GM23338 (cell line): ENCODE data around the gene DCPS. TPM values are rescaled to one million over a fixed set of nuclear protein-coding genes. Genes with fewer than 3 reads are reported as not detected.

ENCODE experiments used
- ATAC-seq: fragments of 200-7000 bp; cut with Tn5 transposase; 3 replicates; pipeline ENCODE4 v1.9.1; 2020
- DNase-seq: peaks from one replicate; pipeline ENCODE4 v3.0.0-alpha.2; 2015; ENCODE audit warnings: low spot score
- H2AFZ ChIP-seq: fragments of 200-600 bp; sonication (generic); 2 replicates; pipeline ENCODE4 v1.8.0; 2016; ENCODE audit warnings: antibody characterized with exemption, mild to moderate bottlenecking, moderate library complexity
- H3F3A ChIP-seq: fragments of 200-600 bp; sonication (generic); replicated peaks from 2 replicates; pipeline ENCODE4 v1.8.0; 2017; ENCODE audit warnings: antibody characterized with exemption, mixed run types, low read depth
- H3K27ac ChIP-seq: fragments of 200-600 bp; sonication (generic); 2 replicates; pipeline ENCODE4 v1.6.1; 2016; ENCODE audit warnings: low read depth
- H3K27me3 ChIP-seq: fragments of 200-600 bp; sonication (generic); 2 replicates; pipeline ENCODE4 v1.8.0; 2016; ENCODE audit warnings: mild to moderate bottlenecking, mixed run types, moderate library complexity; ENCODE audit not compliant: insufficient read depth
- H3K36me3 ChIP-seq: fragments of 200-600 bp; sonication (generic); 2 replicates; pipeline ENCODE4 v1.8.0; 2016; ENCODE audit warnings: mild to moderate bottlenecking; ENCODE audit not compliant: insufficient read depth
- H3K4me1 ChIP-seq: fragments of 200-600 bp; sonication (generic); 2 replicates; pipeline ENCODE4 v1.8.0; 2016; ENCODE audit warnings: mild to moderate bottlenecking, moderate library complexity; ENCODE audit not compliant: insufficient read depth
- H3K4me2 ChIP-seq: fragments of 200-600 bp; sonication (generic); 2 replicates; pipeline ENCODE4 v1.7.1; 2017; ENCODE audit warnings: mixed run types
- H3K4me3 ChIP-seq: fragments of 200-600 bp; sonication (generic); 2 replicates; pipeline ENCODE4 v1.6.1; 2016; ENCODE audit warnings: mixed run types
- H3K79me2 ChIP-seq: fragments of 200-600 bp; sonication (generic); replicated peaks from 2 replicates; pipeline ENCODE4 v1.8.0; 2017; ENCODE audit warnings: mild to moderate bottlenecking; ENCODE audit not compliant: insufficient read depth
- H3K9me2 ChIP-seq: fragments of 200-600 bp; sonication (generic); 2 replicates; pipeline ENCODE4 v1.8.0; 2017; ENCODE audit not compliant: insufficient read depth
- H4K20me1 ChIP-seq: fragments of 200-600 bp; sonication (generic); replicated peaks from 2 replicates; pipeline ENCODE4 v1.8.0; 2017; ENCODE audit warnings: mild to moderate bottlenecking; ENCODE audit not compliant: insufficient read depth
- H3K27ac Mint-ChIP-seq: 2 replicates; pipeline ENCODE4 v1.8.0; 2020; ENCODE audit warnings: inconsistent platforms, mild to moderate bottlenecking, moderate library complexity, mixed read lengths
- H3K27me3 Mint-ChIP-seq: 3 replicates; pipeline ENCODE4 v1.8.0; 2022; ENCODE audit warnings: low read depth, mild to moderate bottlenecking, moderate library complexity, mixed read lengths, inconsistent platforms; ENCODE audit not compliant: insufficient read depth, poor library complexity
- H3K36me3 Mint-ChIP-seq: 3 replicates; pipeline ENCODE4 v1.8.0; 2021; ENCODE audit warnings: low read depth, mild to moderate bottlenecking, inconsistent platforms, moderate library complexity, mixed read lengths
- H3K4me1 Mint-ChIP-seq: 3 replicates; pipeline ENCODE4 v1.8.0; 2020; ENCODE audit warnings: mild to moderate bottlenecking, inconsistent platforms, mixed read lengths
- H3K4me3 Mint-ChIP-seq: 3 replicates; pipeline ENCODE4 v1.8.0; 2021; ENCODE audit warnings: moderate library complexity, mild to moderate bottlenecking, inconsistent platforms, mixed read lengths
- H3K9me3 Mint-ChIP-seq: 3 replicates; pipeline ENCODE4 v1.8.0; 2020; ENCODE audit warnings: moderate library complexity, mild to moderate bottlenecking, inconsistent platforms, mixed read lengths
- CREB1 ChIP-seq: fragments of 250-450 bp; sonication (Bioruptor Pico); IDR thresholded peaks from 2 replicates; pipeline ENCODE4 v1.5.0; 2020; ENCODE audit warnings: low read depth, mild to moderate bottlenecking, moderate library complexity
- CTCF ChIP-seq, 2 experiments: fragments of 200-600 bp in 1 of 2; sonication (generic) in 1 of 2; conservative IDR thresholded peaks; 2 replicates each; pipeline versions ENCODE4 v1.5.1 to v1.6.1; 2016 to 2017; ENCODE audit warnings: antibody characterized with exemption in 2 of 2, low read depth in 2 of 2, mild to moderate bottlenecking in 2 of 2, moderate library complexity in 1 of 2
- EZH2 ChIP-seq: fragments of 200-600 bp; sonication (generic); IDR thresholded peaks from one replicate; pipeline ENCODE4 v1.8.0; 2017; ENCODE audit warnings: antibody characterized with exemption, mild to moderate bottlenecking, low read depth; ENCODE audit not compliant: unreplicated experiment
- EZH2phosphoT487 ChIP-seq: fragments of 200-600 bp; sonication (generic); IDR thresholded peaks from one replicate; pipeline ENCODE4 v1.8.1; 2018; ENCODE audit warnings: antibody characterized with exemption; ENCODE audit not compliant: unreplicated experiment
- JUNB ChIP-seq: IDR thresholded peaks from one replicate; pipeline ENCODE4 v1.6.1; 2016; ENCODE audit warnings: antibody characterized with exemption; ENCODE audit not compliant: unreplicated experiment
- NANOG ChIP-seq: IDR thresholded peaks from 2 replicates; pipeline ENCODE4 v1.6.1; 2016; ENCODE audit warnings: antibody characterized with exemption, borderline replicate concordance
- POLR2AphosphoS5 ChIP-seq: IDR thresholded peaks from 2 replicates; pipeline ENCODE4 v1.6.1; 2016; ENCODE audit warnings: antibody characterized with exemption, low read depth
- STAT1 ChIP-seq: IDR thresholded peaks from one replicate; pipeline ENCODE4 v1.6.1; 2016; ENCODE audit warnings: antibody characterized with exemption; ENCODE audit not compliant: unreplicated experiment
- ZNF114 ChIP-seq: fragments of 250-450 bp; sonication (Bioruptor Pico); IDR thresholded peaks from 2 replicates; pipeline ENCODE4 v1.5.0; 2020; ENCODE audit warnings: mild to moderate bottlenecking, moderate library complexity
- ZNF331 ChIP-seq: fragments of 250-450 bp; sonication (Bioruptor Pico); IDR thresholded peaks from 2 replicates; pipeline ENCODE4 v1.5.0; 2020; ENCODE audit warnings: low read depth, mild to moderate bottlenecking, moderate library complexity
- ZNF462 ChIP-seq: fragments of 250-450 bp; sonication (Bioruptor Pico); IDR thresholded peaks from 2 replicates; pipeline ENCODE4 v1.5.0; 2020; ENCODE audit warnings: mild to moderate bottlenecking, moderate library complexity
- polyA plus RNA-seq: library from polyadenylated mRNA; unstranded; fragments of >200 nt; fragmentation: Nextera tagmentation; extraction: Ambion mirVana; gene quantifications from 2 replicates; pipeline ENCODE4 v1.2.1, GENCODE V29; 2016
- total RNA-seq: library from RNA; depleted of rRNA; stranded (reverse); fragments of >200 nt; shearing (Covaris generic); gene quantifications from 2 replicates; pipeline ENCODE4 v1.2.3, GENCODE V29; 2014
- TF ChIP-seq, protein P1 (sequence below): IDR thresholded peaks from 2 replicates; pipeline ENCODE4 v1.6.1; 2016; ENCODE audit warnings: antibody characterized with exemption
- TF ChIP-seq, protein P2 (sequence below): IDR thresholded peaks from one replicate; pipeline ENCODE4 v1.6.1; 2018; ENCODE audit warnings: antibody characterized with exemption; ENCODE audit not compliant: unreplicated experiment

DCPS gene
- total and polyA plus RNA-seq, 2 experiments from 2014 or later: 26.8 to 46.4 TPM

DNA sequence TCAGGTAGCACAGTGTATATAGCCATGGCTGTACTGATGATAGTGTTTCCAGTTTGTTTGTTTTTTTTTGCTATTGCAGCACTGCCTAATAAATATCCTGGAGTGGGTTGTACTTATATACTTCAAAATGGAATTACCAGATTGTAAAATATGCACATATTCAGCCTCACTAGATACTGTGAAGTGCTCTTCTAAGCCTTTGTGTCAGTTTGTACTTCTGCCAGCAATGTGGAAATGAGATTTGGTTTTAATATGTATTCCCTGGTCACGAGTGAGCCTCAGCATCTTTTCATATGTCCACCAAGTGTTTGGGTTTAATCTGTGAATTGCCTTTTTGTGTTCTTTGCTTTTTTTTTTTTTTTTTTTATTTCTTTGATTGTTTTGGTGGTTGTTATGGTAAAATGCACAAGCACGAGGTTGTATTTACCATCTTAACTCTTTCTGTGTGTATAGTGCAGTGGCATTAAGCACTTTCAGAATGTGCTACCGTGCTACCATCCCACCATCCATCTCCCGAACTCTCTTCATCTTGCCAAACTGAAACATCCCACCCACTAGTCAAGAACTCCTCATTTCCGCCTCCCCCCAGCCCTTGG lies 86.5 kb downstream of the DCPS start:
- peaks cover 11% of the 10 kb centered on the region for H3K27me3 Mint-ChIP-seq
- Histone ChIP-seq H3K4me3 (no peak overlapping the region), H2AFZ (no peak overlapping the region), H4K20me1 (0 out of 2 replicates have a peak, but pooled peaks cover 5% of the 10 kb centered on the region), H3K79me2 (peaks cover 27% of the 10 kb centered on the region), H3K27me3 (no peaks in the 10 kb centered on the region), H3K4me1 (peaks cover 6% of the 10 kb centered on the region; the same call in 1 of the 2 replicates), H3F3A (no peaks in the 10 kb centered on the region), H3K27ac (no peak overlapping the region), H3K9me2 (no peaks in the 10 kb centered on the region), H3K4me2 (no peak overlapping the region), H3K36me3 (no peaks in the 10 kb centered on the region)
- DNase-seq (no peak), ATAC-seq (no peak)
- H3K36me3 Mint-ChIP-seq: no peaks in the 10 kb centered on the region
- no peak overlapping the region for H3K4me3 Mint-ChIP-seq
- no peak overlapping the region for H3K27ac Mint-ChIP-seq
- peaks cover 36% of the 10 kb centered on the region for H3K4me1 Mint-ChIP-seq
- TF ChIP-seq EZH2phosphoT487: no peak
- no peak for TF ChIP-seq ZNF331 (CRISPR knock-in tag)
- TF ChIP-seq, protein P1, sequence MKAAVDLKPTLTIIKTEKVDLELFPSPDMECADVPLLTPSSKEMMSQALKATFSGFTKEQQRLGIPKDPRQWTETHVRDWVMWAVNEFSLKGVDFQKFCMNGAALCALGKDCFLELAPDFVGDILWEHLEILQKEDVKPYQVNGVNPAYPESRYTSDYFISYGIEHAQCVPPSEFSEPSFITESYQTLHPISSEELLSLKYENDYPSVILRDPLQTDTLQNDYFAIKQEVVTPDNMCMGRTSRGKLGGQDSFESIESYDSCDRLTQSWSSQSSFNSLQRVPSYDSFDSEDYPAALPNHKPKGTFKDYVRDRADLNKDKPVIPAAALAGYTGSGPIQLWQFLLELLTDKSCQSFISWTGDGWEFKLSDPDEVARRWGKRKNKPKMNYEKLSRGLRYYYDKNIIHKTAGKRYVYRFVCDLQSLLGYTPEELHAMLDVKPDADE: no peak
- TF ChIP-seq ZNF462 (CRISPR knock-in tag): no peak
- TF ChIP-seq CREB1 (CRISPR knock-in tag): no peak
- no peak for TF ChIP-seq JUNB
- TF ChIP-seq POLR2AphosphoS5: no peak
- TF ChIP-seq STAT1: no peak
- TF ChIP-seq, protein P2, sequence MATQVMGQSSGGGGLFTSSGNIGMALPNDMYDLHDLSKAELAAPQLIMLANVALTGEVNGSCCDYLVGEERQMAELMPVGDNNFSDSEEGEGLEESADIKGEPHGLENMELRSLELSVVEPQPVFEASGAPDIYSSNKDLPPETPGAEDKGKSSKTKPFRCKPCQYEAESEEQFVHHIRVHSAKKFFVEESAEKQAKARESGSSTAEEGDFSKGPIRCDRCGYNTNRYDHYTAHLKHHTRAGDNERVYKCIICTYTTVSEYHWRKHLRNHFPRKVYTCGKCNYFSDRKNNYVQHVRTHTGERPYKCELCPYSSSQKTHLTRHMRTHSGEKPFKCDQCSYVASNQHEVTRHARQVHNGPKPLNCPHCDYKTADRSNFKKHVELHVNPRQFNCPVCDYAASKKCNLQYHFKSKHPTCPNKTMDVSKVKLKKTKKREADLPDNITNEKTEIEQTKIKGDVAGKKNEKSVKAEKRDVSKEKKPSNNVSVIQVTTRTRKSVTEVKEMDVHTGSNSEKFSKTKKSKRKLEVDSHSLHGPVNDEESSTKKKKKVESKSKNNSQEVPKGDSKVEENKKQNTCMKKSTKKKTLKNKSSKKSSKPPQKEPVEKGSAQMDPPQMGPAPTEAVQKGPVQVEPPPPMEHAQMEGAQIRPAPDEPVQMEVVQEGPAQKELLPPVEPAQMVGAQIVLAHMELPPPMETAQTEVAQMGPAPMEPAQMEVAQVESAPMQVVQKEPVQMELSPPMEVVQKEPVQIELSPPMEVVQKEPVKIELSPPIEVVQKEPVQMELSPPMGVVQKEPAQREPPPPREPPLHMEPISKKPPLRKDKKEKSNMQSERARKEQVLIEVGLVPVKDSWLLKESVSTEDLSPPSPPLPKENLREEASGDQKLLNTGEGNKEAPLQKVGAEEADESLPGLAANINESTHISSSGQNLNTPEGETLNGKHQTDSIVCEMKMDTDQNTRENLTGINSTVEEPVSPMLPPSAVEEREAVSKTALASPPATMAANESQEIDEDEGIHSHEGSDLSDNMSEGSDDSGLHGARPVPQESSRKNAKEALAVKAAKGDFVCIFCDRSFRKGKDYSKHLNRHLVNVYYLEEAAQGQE: no peak
- no peak for TF ChIP-seq NANOG
- TF ChIP-seq ZNF114 (CRISPR knock-in tag): no peak
- no peak for TF ChIP-seq EZH2
- TF ChIP-seq CTCF (conservative IDR thresholded peaks at IDR 0.05; ENCODE audit: low read depth in 2 of 2): no peak
- no peaks in the 10 kb centered on the region; the same call in 2 of the 3 replicates for H3K9me3 Mint-ChIP-seq
